ENCODE results near the gene AASDH. TPM values are rescaled to one million over a fixed set of nuclear protein-coding genes. Genes with fewer than 3 reads are reported as not detected.

AASDH gene
- total and polyA plus RNA-seq, 4 donors = 2.7 to 13.3 (median 9.1) TPM

- no peaks in the 10 kb centered on the region for H3K36me3 ChIP-seq (ENCODE audit: control insufficient read depth in 4 of 4, insufficient read depth in 3 of 4, low read depth in 1 of 4, low read length in 3 of 4)
- 91% methylated on average over 7 of the region's 7 CpGs for WGBS
- no peak overlapping the region for H3K9ac ChIP-seq (ENCODE audit: low read depth in 1 of 2, low read length in 2 of 2)
- DNase-seq (ENCODE audit: low spot score) = no peak
- TF ChIP-seq HNF4A (conservative IDR thresholded peaks at IDR 0.05) = no peak
- TF ChIP-seq YY1 (IDR thresholded peaks at IDR 0.05) = no peak
- no peak for TF ChIP-seq FOXA2 (IDR thresholded peaks at IDR 0.05)
- TF ChIP-seq RAD21 (IDR thresholded peaks at IDR 0.05) = no peak
- no peaks in the 10 kb centered on the region for H3K4me1 ChIP-seq (ENCODE audit: control insufficient read depth in 4 of 4, insufficient read depth in 4 of 4, low read length in 3 of 4)
- H3K4me3 ChIP-seq (ENCODE audit: low read depth in 1 of 3, low read length in 3 of 3) = no peak overlapping the region
- no peaks in the 10 kb centered on the region for H3K9me3 ChIP-seq (ENCODE audit: control insufficient read depth in 4 of 4, low read length in 3 of 4)
- no peaks in the 10 kb centered on the region for H3K27me3 ChIP-seq (ENCODE audit: control insufficient read depth in 4 of 4, insufficient read depth in 4 of 4, low read length in 3 of 4)
- H3K27ac ChIP-seq (ENCODE audit: low read depth in 1 of 2, low read length in 2 of 2) = no peak overlapping the region
Observed at GRCh38 chr4:56311299-56311975, 75.9 kb downstream of the AASDH start.

- Histone ChIP-seq H3K27me3 (ENCODE audit: control insufficient read depth in 4 of 4, insufficient read depth in 4 of 4, low read length in 3 of 4) (no peaks in the 10 kb centered on the region), H3K27ac (ENCODE audit: low read depth in 1 of 2, low read length in 2 of 2) (no peak overlapping the region), H3K4me3 (ENCODE audit: low read depth in 1 of 3, low read length in 3 of 3) (no peak overlapping the region), H3K9me3 (ENCODE audit: control insufficient read depth in 4 of 4, low read length in 3 of 4) (no peaks in the 10 kb centered on the region), H3K4me1 (ENCODE audit: control insufficient read depth in 4 of 4, insufficient read depth in 4 of 4, low read length in 3 of 4) (no peaks in the 10 kb centered on the region), H3K9ac (ENCODE audit: low read depth in 1 of 2, low read length in 2 of 2) (no peak overlapping the region), H3K36me3 (ENCODE audit: control insufficient read depth in 4 of 4, insufficient read depth in 3 of 4, low read depth in 1 of 4, low read length in 3 of 4) (no peaks in the 10 kb centered on the region)
- no peak for DNase-seq (ENCODE audit: low spot score)
- no peak for TF ChIP-seq JUND (IDR thresholded peaks at IDR 0.05)
- TF ChIP-seq FOXA1 (IDR thresholded peaks at IDR 0.05) = no peak
- TF ChIP-seq HNF4A (conservative IDR thresholded peaks at IDR 0.05) = no peak
- TF ChIP-seq FOXA2 (IDR thresholded peaks at IDR 0.05) = no peak
- 89% methylated on average over 5 of the region's 5 CpGs for WGBS
Observed at GRCh38 chr4:56310401-56311125, 76.7 kb downstream of the AASDH start.

DNA sequence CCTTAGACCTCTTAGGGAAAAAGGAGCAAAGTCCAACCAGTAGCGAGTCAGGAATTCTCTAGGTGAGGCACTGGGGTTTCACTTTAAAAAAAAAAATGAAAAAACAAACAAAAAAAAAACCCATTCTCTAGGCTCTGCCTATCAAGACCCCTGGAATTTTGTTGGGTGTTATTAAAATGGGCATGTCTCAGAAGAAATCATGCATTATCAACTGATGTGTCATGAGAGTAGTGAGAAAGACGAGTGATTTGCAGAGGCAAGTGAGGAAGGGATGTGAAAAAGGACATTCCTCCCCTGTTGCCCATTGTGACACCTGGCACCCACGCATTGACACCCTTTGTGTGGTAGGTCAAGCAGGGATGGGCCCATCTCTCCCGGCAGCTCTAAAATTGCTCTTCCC is 78.9 kb downstream of the AASDH start:
- TF ChIP-seq YY1 (IDR thresholded peaks at IDR 0.05) (no peak), ZBTB33 (IDR thresholded peaks at IDR 0.05) (no peak), SP1 (IDR thresholded peaks at IDR 0.05) (no peak), TAF1 (conservative IDR thresholded peaks at IDR 0.05) (no peak), FOXA1 (IDR thresholded peaks at IDR 0.05) (no peak), RAD21 (IDR thresholded peaks at IDR 0.05) (no peak), JUND (IDR thresholded peaks at IDR 0.05) (no peak), RXRA (IDR thresholded peaks at IDR 0.05) (no peak), CTCF (IDR thresholded peaks at IDR 0.05; ENCODE audit: low read depth, low read length, missing input control) (no peak), HNF4A (conservative IDR thresholded peaks at IDR 0.05) (no peak), HNF4G (IDR thresholded peaks at IDR 0.05) (no peak), GABPA (IDR thresholded peaks at IDR 0.05 in 1 of 2, conservative IDR thresholded peaks at IDR 0.05 in 1 of 2) (no peak), NR2F2 (IDR thresholded peaks at IDR 0.05) (no peak), EGR1 (IDR thresholded peaks at IDR 0.05; ENCODE audit: low read depth in 2 of 2) (no peak), FOXA2 (IDR thresholded peaks at IDR 0.05) (no peak)
- TF ChIP-seq, protein P1, sequence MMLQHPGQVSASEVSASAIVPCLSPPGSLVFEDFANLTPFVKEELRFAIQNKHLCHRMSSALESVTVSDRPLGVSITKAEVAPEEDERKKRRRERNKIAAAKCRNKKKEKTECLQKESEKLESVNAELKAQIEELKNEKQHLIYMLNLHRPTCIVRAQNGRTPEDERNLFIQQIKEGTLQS (IDR thresholded peaks at IDR 0.05) = no peak
- TF ChIP-seq, protein P2, sequence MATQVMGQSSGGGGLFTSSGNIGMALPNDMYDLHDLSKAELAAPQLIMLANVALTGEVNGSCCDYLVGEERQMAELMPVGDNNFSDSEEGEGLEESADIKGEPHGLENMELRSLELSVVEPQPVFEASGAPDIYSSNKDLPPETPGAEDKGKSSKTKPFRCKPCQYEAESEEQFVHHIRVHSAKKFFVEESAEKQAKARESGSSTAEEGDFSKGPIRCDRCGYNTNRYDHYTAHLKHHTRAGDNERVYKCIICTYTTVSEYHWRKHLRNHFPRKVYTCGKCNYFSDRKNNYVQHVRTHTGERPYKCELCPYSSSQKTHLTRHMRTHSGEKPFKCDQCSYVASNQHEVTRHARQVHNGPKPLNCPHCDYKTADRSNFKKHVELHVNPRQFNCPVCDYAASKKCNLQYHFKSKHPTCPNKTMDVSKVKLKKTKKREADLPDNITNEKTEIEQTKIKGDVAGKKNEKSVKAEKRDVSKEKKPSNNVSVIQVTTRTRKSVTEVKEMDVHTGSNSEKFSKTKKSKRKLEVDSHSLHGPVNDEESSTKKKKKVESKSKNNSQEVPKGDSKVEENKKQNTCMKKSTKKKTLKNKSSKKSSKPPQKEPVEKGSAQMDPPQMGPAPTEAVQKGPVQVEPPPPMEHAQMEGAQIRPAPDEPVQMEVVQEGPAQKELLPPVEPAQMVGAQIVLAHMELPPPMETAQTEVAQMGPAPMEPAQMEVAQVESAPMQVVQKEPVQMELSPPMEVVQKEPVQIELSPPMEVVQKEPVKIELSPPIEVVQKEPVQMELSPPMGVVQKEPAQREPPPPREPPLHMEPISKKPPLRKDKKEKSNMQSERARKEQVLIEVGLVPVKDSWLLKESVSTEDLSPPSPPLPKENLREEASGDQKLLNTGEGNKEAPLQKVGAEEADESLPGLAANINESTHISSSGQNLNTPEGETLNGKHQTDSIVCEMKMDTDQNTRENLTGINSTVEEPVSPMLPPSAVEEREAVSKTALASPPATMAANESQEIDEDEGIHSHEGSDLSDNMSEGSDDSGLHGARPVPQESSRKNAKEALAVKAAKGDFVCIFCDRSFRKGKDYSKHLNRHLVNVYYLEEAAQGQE (IDR thresholded peaks at IDR 0.05) = no peak
- TF ChIP-seq, protein P3, sequence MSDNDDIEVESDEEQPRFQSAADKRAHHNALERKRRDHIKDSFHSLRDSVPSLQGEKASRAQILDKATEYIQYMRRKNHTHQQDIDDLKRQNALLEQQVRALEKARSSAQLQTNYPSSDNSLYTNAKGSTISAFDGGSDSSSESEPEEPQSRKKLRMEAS (IDR thresholded peaks at IDR 0.05) = no peak
- Histone ChIP-seq H3K27ac (ENCODE audit: low read depth in 1 of 2, low read length in 2 of 2) (no peak overlapping the region), H3K9ac (ENCODE audit: low read depth in 1 of 2, low read length in 2 of 2) (no peak overlapping the region), H3K4me1 (ENCODE audit: control insufficient read depth in 4 of 4, insufficient read depth in 4 of 4, low read length in 3 of 4) (no peaks in the 10 kb centered on the region), H3K9me3 (ENCODE audit: control insufficient read depth in 4 of 4, low read length in 3 of 4) (no peaks in the 10 kb centered on the region), H3K27me3 (ENCODE audit: control insufficient read depth in 4 of 4, insufficient read depth in 4 of 4, low read length in 3 of 4) (no peaks in the 10 kb centered on the region), H3K4me3 (ENCODE audit: low read depth in 1 of 3, low read length in 3 of 3) (no peak overlapping the region), H3K36me3 (ENCODE audit: control insufficient read depth in 4 of 4, insufficient read depth in 3 of 4, low read depth in 1 of 4, low read length in 3 of 4) (no peaks in the 10 kb centered on the region)
- WGBS = 81% methylated on average over 4 of the region's 4 CpGs
- no peak for DNase-seq (ENCODE audit: low spot score)
